Fibroblast of villous mesenchyme (primary cell): ENCODE data around the gene GDPD5. TPM values are rescaled to one million over a fixed set of nuclear protein-coding genes. Genes with fewer than 3 reads are reported as not detected.

Source experiments
- DNase-seq: peaks from one replicate; pipeline ENCODE4 v3.0.0-alpha.2; 2010; ENCODE audit warnings: low read depth
- H3K4me3 ChIP-seq: 2 replicates; pipeline ENCODE4 v1.5.1; 2011; ENCODE audit warnings: low read depth, mild to moderate bottlenecking, low read length
- CTCF ChIP-seq: IDR thresholded peaks from 2 replicates; pipeline ENCODE4 v1.5.1; 2012; ENCODE audit warnings: low read depth, mild to moderate bottlenecking, low read length; ENCODE audit not compliant: insufficient read depth
- total RNA-seq: library from RNA; depleted of rRNA; stranded (reverse); fragments of >200 nt; gene quantifications from 2 replicates; pipeline ENCODE4 v1.2.3, GENCODE V29; 2012

The GDPD5 gene
- total RNA-seq, 1 donor: 9.5 TPM

- DNase-seq: no peak
- no peak overlapping the region for H3K4me3 ChIP-seq
- no peak for TF ChIP-seq CTCF
Measured at GRCh38 chr11:75426720-75427086, 99.0 kb downstream of the GDPD5 start.

DNA sequence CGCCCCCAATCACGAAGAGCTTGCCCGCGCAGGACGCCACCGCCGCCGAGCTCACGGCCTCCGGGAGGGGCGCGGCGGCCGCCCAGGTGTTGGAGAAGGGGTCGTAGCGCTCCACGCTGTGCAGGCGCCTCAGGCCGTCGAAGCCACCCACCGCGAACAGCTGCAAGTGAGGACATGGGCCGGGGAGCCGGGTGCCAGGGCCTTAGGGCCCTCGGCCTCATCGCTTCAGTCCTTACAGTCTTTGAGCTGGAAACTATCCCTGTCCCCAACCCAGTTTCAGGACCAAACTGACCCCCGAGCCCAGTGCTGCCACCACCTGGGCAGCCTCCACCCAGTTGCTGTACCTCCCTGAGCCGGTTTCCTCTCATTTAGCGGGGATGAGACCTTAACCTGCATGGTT, 100.3 kb downstream of the GDPD5 start:
- no peak overlapping the region for H3K4me3 ChIP-seq
- peak; percentile 27 for TF ChIP-seq CTCF
- no peak for DNase-seq

- no peak for TF ChIP-seq CTCF
- no peak overlapping the region for H3K4me3 ChIP-seq
- no peak for DNase-seq
Measured at GRCh38 chr11:75424396-75424795, 101.3 kb downstream of the GDPD5 start.

- no peak for DNase-seq
- H3K4me3 ChIP-seq: no peak overlapping the region
- no peak for TF ChIP-seq CTCF
Measured at GRCh38 chr11:75423721-75424120, 102.0 kb downstream of the GDPD5 start.

GRCh38 chr11:75422248-75423231, 103.2 kb downstream of the GDPD5 start:
- DNase-seq: no peak
- no peak overlapping the region for H3K4me3 ChIP-seq
- TF ChIP-seq CTCF: no peak

DNA sequence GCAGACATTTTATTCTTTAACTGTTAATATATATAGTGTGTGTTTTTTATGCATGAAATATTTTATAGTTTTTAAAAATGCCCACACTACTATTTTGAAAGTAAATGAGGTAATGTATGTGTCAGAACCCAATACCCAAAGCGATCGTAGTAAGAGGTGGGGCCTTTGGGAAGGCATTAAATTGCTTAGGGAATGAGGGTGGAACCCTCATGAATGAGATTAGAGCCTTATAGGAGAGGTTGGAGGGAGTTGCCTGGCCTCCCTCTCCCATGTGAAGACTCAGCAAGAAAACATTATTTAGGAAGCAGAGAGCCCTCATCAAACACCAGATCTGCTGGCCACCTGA, 103.9 kb downstream of the GDPD5 start:
- TF ChIP-seq CTCF: no peak
- H3K4me3 ChIP-seq: no peak overlapping the region
- DNase-seq: no peak
